HTR-8/SVneo (cell line): ENCODE results near the gene FRMD5.
A peak's percentile ranks its signal among the peaks of the same experiment; 100 is the strongest.

ENCODE experiments used
- DNase-seq: peaks from one replicate; pipeline ENCODE4 v3.0.0; 2011; ENCODE audit warnings: low spot score, mixed read lengths; ENCODE audit not compliant: insufficient read length
- FAIRE-seq: peaks from 2 replicates; lab custom pipeline; 2011; peaks lifted over from hg19 to GRCh38; lab: Jason Lieb, UNC

FRMD5 gene

GRCh38 chr15:43939070-43939469 is 256.0 kb downstream of the FRMD5 start:
- peak; percentile 33 for DNase-seq
- no peak for FAIRE-seq

- no peak for FAIRE-seq
- no peak for DNase-seq
Observed at GRCh38 chr15:43934480-43934879, 260.6 kb downstream of the FRMD5 start.

- DNase-seq (no peak), FAIRE-seq (no peak)
Observed at GRCh38 chr15:43932907-43933306, 262.2 kb downstream of the FRMD5 start.

GRCh38 chr15:43931790-43932435 is 263.2 kb downstream of the FRMD5 start:
- DNase-seq: no peak
- FAIRE-seq: no peak

- FAIRE-seq: no peak
- DNase-seq: no peak
Observed at GRCh38 chr15:43931119-43931518, 264.0 kb downstream of the FRMD5 start.

- FAIRE-seq: no peak
- DNase-seq: no peak
Observed at GRCh38 chr15:43930556-43930955, 264.5 kb downstream of the FRMD5 start.

GRCh38 chr15:43930079-43930478 is 265.0 kb downstream of the FRMD5 start:
- DNase-seq: no peak
- FAIRE-seq: no peak

- no peak for FAIRE-seq
- DNase-seq: no peak
Observed at GRCh38 chr15:43928152-43928551, 266.9 kb downstream of the FRMD5 start.

- no peak for DNase-seq
- FAIRE-seq: no peak
Observed at GRCh38 chr15:43927203-43927602, 267.9 kb downstream of the FRMD5 start.

GRCh38 chr15:43923553-43923952 is 271.5 kb downstream of the FRMD5 start:
- no peak for DNase-seq
- no peak for FAIRE-seq

GRCh38 chr15:43922021-43922420 is 273.1 kb downstream of the FRMD5 start:
- no peak for FAIRE-seq
- peak; percentile 21 for DNase-seq

- FAIRE-seq (no peak), DNase-seq (no peak)
Observed at GRCh38 chr15:43920815-43921214, 274.3 kb downstream of the FRMD5 start.

GRCh38 chr15:43920254-43920600 is 274.8 kb downstream of the FRMD5 start:
- FAIRE-seq (no peak), DNase-seq (no peak)

- DNase-seq: no peak
- no peak for FAIRE-seq
Observed at GRCh38 chr15:43919540-43920253, 275.4 kb downstream of the FRMD5 start.

GRCh38 chr15:43918717-43919116 is 276.4 kb downstream of the FRMD5 start:
- no peak for DNase-seq
- FAIRE-seq: no peak

GRCh38 chr15:43916326-43916660 is 278.8 kb downstream of the FRMD5 start:
- no peak for DNase-seq
- FAIRE-seq: no peak

GRCh38 chr15:43915631-43916325 is 279.3 kb downstream of the FRMD5 start:
- DNase-seq (no peak), FAIRE-seq (no peak)

GRCh38 chr15:43913941-43914340 is 281.1 kb downstream of the FRMD5 start:
- no peak for DNase-seq
- FAIRE-seq: no peak

GRCh38 chr15:43913026-43913780 is 281.9 kb downstream of the FRMD5 start:
- peak; percentile 91 for DNase-seq
- peak; percentile 86 for FAIRE-seq

- FAIRE-seq (no peak), DNase-seq (no peak)
Observed at GRCh38 chr15:43912208-43912607, 282.9 kb downstream of the FRMD5 start.

- DNase-seq (no peak), FAIRE-seq (no peak)
Observed at GRCh38 chr15:43911235-43911781, 283.8 kb downstream of the FRMD5 start.
